Measurements from ENCODE around the gene TRIM46.
A peak's percentile ranks its signal among the peaks of the same experiment; 100 is the strongest.

TRIM46 gene

DNA sequence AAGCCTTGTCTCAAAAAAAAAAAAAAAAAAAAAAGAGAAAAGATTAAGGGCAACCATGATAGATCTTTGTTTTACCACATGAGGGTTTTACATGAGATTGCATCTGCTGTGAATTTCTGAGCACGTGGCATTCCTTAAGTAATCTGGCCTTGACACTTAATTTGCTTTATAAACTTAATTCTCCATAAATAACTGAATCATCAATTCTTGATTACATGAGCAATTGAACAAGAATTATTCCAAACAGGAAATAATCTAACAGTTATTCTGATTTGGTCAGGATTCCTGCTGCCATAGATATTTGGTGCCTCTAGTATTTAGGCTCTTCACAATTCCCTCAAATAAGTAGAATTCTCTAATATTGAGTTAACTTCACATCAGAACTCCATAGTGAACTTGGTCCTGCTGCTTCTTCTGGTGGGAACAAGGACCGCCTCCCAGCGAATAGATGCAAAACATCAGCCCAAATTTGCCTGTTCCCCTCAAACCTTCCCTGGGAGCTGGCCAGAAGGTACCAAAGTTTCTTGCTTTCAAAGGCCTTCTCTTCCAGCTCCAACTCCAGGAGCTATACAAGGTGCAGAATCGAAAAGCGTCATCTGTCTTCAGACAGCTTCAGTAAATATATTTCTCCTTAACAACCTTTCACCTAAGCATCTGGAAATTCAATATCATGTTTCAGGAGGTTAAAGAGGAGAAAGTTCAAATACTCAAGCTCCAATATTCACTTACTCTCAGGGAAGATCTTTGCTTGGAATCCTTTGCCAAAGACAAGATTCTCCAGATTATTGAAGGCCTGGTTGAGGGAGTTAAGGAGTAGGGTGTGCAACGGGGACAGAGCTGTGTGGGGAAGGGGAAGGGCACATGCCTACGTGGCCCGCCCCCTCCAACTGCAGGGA lies 1.6 kb upstream of the TRIM46 start:
- DNase-seq = no peak

DNA sequence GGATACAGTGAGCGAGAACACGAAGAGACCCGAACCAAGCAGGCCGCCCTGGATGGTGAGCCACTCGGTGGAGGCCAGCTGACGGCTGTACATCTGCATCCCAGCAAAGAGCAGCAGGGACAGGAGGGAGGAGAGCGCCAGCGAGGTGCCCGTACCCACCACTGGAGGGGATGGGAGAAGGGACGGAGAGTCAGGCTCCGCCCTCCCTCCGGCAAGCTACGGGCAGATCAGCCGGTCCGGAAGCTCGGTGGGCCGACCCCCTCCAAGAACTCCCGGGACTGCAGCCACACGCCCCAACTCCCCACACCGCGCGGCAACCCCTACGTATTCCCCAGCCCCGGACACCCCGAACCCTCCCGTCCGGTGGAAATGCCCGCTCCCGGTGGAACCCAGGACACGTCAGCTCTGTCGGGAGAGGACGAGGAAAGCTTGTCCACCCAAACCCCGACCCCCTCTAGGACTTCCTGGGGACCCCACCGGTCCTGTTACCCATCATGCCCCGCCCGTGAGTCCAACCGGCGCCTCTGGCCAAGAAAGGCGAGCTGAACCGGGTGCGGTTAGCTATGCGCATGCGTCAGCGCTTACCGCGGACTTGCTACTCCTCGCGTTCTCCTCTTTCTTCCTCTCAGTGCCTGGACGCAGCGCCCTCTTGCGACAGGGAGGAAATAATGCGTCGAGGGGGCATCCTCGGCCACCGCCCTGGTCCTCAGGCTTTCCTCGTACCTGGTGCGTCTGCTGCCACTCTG lies 744 bp upstream of the TRIM46 start, which contains the start of gene KRTCAP2:
KRTCAP2 (minus strand) TSS at position 573 of the 746 bp plus-strand sequence; CDS start at position 493, 80 bp downstream.
- peak; percentile 95 to 96 for DNase-seq

DNA sequence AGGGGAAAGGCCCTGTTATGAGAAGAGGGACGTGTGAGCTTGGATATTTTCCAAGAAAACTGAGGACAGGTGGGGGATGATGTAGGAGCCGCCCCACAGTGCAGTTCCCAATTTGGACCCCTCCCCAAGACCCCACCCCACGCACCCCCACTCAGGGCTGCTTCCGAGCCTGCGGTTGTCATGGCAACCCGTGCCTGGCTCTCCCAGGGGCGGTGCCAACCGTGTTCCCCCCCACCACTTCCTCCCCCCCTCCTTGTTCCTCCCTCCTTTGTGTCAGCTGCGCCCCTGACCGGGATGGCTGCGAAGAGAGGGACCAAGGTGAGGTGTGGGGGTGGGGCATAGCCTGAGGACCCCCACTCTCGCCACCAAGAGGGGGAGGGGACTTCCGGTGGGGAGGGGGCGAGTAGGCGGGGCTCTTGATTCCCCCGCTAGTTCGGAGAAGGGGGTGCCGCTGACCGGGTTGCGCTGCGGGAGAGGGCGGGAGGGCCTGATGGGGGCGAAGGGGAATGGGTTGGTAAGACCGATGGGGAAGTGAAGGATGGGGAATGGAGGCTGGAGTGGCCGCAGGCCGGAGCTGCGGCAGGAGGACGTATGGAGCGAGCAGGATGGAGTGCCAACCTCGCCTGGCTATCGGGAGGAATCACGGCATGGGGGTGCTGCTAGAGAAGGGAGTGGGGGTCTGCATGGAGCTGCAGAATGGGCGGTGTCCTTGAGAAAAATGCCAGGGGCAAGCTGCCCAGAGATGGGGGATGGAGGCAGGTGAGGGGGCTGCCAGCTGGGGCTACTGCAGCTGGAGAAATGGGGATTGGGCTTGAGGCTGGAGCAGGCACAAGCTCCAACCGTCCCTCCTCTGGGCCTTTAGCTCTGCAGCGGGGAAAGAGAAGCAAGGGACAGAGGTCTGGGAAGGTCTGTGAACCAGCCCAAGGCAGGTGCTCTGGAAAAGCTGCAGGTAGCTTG lies 953 bp downstream of the TRIM46 start:
- DNase-seq = no peak

DNA sequence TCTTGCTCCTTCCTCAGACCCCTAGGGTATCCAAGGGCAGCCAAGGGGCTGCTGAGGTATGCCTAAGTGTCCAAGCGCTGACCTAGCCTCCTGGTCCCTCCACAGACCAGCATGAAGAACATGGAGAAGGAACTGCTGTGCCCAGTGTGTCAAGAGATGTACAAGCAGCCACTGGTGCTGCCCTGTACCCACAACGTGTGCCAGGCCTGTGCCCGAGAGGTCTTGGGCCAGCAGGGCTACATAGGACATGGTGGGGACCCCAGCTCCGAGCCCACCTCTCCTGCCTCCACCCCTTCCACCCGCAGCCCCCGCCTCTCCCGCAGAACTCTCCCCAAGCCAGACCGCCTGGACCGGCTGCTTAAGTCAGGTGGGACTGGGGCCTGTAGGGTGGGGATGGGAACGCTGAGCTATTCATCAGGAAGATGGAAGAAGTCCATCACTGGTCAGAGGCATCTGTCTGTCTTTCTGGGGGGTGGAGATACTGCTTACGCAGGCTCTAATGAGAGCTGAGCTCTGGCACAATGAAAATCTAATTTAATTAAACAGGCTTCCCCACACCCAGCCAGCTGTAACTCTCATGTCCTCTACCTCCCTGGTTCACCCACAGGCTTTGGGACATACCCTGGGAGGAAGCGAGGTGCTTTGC lies 1.8 kb downstream of the TRIM46 start:
- no peak for DNase-seq

DNA sequence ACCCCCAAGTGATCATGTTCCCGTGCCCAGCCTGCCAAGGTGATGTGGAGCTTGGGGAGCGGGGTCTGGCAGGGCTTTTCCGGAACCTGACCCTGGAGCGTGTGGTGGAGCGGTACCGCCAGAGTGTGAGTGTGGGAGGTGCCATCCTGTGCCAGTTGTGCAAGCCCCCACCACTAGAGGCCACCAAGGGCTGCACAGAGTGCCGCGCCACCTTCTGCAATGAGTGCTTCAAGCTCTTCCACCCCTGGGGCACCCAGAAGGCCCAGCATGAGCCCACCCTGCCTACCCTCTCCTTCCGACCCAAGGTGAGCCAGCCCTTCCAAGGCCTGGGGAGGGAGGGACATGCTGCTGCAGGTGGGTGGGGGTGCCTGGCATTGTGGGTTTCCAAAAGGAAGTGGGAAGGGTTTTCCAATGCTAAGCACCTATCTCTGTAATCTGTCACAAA lies 2.3 kb downstream of the TRIM46 start:
- DNase-seq = peak; percentile 30 to 39

DNA sequence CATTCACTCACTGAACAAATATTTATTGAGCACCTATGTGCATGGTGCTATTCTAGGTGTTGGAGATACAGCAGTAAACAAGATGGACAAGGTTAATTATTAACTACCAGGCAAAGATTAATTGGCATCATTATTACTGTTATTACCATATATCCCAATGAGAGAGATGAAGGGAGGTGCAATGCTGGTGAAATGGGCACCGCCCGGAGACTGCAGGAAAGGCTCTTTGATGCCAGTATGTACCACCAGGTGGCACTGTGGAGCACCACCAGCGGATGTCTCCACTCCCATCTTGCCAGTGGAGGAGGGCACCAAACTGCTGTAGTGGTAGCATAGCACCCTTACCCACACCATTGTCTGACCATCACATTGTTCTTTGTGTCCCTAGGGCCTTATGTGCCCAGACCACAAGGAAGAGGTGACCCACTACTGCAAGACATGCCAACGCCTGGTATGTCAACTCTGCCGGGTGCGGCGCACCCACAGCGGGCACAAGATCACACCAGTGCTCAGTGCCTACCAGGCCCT lies 3.0 kb downstream of the TRIM46 start:
- DNase-seq = peak; percentile 83 to 87

DNA sequence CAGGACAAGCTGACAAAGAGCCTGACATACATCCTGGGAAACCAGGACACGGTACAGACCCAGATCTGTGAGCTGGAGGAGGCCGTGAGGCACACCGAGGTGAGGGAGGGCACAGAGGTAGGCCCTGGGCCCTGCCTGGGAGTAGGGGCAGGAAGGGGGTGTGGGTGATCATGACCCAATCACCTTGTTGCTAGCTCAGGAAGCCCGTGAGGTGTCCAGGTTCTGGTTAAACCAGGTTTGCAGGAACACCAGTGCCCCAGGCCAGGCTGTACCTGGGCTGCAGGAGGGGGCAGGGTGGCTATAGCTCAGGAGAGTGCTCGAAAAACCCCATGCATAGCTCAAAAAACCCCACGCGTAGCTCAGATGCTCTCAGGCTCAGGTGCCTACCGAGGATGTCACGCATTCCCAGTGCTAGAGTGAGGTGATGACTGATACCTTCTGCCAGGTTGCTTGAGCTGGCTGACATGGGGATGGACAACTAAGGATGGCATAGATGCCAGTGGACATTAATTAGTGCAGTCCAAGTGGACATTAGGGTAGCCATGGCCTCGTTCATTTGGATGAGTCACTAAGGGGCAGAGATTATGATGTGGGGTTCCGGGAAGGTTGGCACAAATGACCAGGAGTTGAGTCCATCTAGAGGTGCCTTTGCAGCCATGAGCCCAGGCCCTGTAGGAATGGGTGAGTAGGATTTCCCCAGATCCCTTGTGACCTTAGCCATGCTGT lies 3.7 kb downstream of the TRIM46 start:
- DNase-seq = no peak

DNA sequence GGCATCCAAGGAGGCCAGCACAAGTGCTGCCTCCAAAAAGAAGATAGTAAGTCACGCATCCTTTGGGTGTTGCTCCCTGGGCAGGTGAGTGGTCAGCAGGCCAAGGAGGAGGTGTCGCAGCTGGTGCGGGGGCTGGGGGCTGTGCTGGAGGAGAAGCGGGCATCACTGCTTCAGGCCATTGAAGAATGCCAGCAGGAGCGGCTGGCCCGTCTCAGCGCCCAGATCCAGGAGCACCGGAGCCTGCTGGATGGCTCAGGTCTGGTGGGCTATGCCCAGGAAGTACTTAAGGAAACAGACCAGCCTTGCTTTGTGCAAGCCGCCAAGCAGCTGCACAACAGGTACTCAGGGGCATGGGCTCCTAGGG lies 4.3 kb downstream of the TRIM46 start:
- DNase-seq = no peak

DNA sequence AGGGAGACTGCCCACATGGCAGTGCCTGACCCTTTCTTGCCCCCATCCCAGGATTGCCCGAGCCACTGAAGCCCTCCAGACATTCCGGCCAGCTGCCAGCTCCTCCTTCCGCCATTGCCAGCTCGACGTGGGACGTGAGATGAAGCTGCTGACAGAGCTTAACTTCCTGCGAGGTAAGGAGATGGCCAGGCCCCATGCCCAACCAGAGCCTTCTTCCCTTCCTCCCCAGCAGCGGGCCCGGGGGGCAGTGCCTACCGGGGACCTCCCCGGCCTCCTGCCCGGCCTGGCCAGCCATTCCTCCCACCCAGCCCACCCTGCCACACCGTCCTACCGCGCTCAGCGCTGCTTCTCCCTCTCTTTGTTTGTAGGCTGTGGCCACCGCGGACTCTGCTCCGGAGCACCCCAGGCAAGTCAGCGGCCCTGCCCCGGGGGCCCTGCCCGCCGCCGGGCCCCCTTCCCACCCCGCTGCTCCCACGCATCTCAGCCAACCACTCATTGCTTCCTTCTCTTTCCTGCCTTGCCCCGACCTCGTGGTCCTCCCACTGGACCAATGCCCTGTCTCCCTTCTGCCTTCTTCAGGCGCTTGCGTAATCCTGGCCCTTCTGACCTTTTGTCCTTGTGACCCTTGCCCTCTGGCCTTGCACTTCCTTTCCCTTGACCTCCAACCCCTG lies 4.9 kb downstream of the TRIM46 start:
- peak; percentile 91 to 94 for DNase-seq

DNA sequence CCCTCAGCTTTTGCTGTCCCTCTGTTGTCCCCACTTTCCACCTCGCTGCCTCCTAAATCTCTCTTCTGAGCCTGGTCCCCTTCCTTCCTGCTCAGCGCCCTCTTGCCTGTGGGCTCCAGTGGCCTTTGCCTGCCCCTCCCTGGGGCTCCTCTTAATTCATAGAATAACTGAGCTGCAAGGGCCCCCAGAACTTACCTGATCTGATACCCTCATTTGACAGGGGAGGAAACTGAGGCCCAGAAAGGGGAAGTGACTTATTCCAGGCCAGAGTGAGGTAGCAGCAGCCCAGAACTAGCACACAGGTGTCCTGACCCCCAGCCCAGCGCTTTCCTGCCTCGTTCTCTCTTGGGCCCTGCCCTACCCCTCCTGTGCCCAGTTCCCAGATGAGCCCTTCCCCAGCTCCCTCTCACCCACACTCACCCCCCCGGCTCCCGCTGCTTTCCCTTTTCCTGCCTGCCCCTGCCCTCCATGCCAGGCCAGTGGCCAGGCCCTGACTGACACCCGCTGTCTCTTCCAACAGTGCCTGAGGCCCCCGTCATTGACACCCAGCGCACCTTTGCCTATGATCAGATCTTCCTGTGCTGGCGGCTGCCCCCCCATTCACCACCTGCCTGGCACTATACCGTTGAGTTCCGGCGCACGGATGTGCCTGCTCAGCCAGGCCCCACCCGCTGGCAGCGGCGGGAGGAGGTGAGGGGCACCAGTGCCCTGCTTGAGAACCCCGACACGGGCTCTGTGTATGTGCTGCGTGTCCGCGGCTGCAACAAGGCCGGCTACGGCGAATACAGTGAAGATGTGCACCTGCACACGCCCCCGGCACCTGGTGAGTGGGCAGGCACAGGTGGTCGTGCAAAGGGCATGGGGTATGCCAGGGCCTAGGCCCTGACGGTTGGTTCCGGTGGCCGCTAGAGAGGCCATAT lies 5.7 kb downstream of the TRIM46 start:
- no peak for DNase-seq

DNA sequence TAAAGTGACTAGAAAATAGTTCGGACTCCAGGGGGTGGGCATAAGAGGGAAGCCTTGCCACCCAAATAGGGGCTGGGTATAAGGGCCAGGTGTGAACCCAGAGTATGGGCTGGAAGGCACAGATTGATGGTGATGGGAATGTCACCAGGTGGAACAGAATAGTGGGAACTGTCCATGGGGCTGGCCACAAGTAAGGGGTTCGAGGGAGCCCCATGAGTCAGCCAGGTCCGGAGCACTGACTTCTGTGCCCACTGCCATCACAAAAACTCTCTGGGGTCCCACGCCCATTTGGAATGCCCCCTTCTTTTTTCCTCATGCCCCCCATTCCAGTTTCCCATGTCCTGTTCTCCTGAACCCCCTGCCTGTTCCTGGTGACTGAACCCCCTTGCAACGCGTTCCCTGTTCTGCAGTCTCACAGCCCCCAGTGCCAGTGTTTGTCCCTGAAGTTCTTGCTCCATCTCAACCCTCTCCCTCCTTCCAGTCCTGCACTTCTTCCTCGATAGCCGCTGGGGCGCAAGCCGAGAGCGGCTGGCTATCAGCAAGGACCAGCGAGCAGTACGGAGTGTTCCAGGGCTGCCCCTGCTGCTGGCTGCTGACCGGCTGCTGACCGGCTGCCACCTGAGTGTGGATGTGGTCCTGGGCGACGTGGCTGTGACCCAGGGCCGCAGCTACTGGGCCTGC lies 7.9 kb downstream of the TRIM46 start:
- DNase-seq = no peak

DNA sequence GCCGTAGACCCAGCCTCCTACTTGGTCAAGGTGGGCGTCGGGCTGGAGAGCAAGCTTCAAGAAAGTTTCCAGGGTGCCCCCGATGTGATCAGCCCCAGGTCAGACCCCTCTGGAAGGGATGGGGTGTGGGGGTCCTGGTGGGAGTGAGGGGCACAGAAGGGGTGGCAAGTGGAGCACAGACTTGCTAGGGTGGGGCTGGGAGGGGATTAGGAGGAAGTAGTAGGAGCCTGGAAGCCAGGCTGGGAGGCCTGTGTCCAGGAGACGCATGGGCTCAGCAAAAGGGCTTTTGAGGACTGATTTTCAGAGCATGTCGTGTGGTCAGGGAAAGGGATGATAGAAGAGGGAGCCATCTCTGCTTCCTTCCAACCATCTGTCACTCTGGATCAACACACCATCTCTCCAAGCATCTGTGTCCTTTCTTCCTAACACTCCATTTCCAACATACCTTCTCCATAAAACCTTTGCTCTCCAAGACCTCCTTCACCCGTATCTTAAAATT lies 8.5 kb downstream of the TRIM46 start:
- DNase-seq = no peak

DNA sequence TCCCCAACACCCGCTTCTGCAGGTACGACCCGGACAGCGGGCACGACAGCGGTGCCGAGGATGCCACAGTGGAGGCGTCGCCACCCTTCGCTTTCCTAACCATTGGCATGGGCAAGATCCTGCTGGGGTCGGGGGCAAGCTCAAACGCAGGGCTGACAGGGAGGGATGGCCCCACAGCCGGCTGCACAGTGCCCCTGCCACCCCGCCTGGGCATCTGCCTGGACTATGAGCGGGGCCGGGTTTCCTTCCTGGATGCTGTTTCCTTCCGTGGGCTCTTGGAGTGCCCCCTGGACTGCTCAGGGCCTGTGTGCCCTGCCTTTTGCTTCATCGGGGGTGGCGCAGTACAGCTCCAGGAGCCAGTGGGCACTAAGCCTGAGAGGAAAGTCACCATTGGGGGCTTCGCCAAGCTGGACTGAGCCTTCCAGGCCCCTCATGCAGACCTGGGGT lies 10.1 kb downstream of the TRIM46 start:
- DNase-seq = no peak

DNA sequence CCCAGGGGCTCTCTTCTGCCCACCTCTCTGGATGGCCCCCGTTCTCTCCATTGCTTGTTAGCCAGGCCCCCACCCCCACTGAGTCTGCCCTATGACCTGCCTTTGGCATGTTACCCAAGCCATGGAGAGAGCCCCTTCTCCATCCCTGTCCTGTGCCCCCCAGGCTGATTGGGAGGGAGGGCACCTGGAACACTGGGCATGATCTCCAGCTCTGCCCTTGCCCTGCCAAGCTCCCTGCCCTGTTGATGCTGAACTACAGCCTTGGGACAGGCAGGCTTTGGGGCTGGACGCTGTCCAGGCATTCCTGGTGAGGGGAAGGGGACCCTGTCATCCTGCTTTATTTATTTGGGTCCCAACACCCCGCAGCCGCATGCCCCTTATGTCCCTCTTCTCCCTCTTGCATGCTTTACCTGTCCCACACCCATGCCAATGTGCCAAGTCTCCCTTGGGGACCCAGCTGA lies 10.7 kb downstream of the TRIM46 start:
- no peak for DNase-seq

DNA sequence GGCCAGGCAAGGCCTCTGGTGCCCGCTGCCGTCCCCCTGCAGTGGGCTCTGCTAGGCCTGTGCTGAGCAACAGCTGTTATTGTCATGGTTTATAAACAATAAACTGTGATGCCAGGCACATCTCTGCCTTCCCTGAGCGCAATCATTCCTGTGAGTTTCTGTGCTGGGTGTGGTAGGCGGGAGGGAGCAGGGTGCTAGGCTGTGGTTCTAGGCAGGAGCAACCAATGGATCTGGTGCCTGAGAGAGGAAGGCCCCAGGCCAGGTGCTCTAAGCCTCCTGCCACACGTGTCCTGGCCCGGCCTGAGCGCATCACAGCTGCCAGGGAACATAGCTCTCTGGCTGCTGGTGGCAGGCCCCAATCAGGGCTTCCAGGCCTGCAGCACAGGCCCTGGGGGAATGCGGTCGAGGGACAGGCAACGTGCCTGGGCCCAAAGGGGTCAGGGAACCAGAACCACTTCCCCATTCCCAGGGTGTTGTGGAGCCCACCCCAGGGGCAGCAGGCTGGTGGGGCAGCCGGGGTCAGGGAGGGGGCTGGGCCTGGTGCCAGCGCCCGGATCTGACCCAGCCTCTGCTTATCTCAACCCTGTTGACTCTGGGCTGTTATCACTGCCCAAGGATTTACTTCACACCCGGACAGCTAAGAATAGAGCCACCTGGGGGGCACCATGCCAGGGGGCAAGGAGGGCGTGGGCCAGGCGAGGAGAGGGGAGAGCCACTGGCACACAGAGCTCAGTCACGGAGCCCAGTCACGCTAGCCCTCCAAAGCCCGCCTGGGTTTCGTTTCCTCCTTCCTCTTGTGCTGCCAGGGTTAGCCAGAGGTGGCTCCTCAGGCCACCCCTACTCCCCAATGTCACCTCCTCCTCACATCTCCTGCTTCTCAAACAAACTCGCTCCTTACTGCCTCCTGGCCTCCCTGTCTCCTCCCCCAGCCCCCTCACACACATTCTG lies 11.5 kb downstream of the TRIM46 start:
- DNase-seq = peak; percentile 81 to 86

DNA sequence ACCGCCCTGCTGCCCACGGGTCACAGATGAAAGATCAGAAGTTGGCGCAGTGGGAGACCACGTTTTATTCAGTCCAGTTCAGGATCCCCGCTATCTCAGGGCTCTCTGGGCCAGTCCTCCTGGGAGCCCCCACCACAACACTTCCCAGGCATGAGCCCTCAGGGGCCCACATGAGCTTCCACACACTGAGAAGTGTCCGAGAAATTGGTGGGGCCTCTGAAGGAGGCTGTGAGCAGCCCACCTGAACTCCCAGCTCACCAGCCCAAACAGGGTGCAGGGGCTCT lies 12.1 kb downstream of the TRIM46 start:
- no peak for DNase-seq

DNA sequence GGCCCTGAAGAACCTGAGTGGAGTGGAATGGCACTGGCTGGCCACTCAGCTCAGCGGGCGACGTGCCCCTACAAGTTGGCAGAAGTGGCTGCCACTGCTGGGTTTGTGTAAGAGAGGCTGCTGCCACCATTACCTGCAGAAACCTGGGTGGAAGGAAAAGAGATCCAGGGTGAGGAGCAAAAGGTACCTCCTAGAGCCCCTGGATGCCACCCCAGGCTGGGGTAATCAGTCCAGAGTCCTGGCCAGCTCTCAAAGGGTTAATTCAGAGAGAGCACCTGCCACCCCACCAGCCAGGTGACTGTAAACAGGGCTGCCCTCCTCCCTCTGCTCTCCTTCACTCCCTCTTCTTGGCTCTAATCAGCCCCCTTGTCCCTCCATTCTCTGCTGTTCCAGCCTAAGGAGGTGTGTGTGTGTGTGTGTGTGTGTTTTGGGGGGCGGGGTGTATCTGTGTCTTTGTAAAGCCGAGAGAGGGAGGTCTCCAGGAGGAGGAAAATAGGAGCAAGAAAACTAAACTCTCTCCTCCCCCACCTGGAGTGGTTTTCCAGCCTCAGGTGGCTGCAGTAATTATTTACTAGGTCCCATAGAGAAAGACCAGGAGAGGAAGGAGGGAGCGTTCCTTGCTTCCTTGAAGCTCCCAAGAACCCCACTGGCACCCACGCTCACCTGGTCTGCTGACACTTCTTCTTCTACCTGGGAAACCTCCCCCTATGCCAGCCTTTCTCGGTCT lies 12.6 kb downstream of the TRIM46 start:
- DNase-seq = no peak

Data from inflammatory macrophage (primary cell).